ENCODE measurements around the gene CNOT6L.

DNA sequence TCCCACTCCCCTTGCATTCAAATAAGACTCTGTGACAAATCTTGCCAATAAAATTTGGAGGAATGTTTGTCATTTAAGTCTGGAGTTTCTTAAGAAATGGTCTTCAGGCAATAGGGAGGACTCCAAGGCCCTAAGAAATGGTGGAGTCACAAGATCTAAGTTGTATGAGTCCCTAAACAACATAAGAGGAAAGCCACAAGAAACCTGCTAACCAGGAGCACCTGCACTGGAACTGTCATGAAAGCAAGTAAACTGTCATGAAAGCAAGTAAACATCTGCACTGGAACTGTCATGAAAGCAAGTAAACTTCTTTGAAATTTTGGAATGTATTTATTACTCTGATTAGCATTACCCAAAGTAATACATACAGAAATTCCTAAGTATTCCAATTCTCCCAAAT lies 3.5 kb downstream of the CNOT6L start:
- TF ChIP-seq, protein P1, sequence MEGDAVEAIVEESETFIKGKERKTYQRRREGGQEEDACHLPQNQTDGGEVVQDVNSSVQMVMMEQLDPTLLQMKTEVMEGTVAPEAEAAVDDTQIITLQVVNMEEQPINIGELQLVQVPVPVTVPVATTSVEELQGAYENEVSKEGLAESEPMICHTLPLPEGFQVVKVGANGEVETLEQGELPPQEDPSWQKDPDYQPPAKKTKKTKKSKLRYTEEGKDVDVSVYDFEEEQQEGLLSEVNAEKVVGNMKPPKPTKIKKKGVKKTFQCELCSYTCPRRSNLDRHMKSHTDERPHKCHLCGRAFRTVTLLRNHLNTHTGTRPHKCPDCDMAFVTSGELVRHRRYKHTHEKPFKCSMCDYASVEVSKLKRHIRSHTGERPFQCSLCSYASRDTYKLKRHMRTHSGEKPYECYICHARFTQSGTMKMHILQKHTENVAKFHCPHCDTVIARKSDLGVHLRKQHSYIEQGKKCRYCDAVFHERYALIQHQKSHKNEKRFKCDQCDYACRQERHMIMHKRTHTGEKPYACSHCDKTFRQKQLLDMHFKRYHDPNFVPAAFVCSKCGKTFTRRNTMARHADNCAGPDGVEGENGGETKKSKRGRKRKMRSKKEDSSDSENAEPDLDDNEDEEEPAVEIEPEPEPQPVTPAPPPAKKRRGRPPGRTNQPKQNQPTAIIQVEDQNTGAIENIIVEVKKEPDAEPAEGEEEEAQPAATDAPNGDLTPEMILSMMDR (IDR thresholded peaks at IDR 0.05) = no peak
- TF ChIP-seq POLR2AphosphoS5 (IDR thresholded peaks at IDR 0.05) = no peak
- no peak for TF ChIP-seq POLR2A (IDR thresholded peaks at IDR 0.05)
